OCI-M2 (cell line): ENCODE measurements around the gene CDR2L.
"Not testable (repeated sequence)": the region's sequence is repeated elsewhere in the genome, so short reads cannot be mapped to it uniquely, and the experiment has no call there.

Source experiments
- DNase-seq: peaks from one replicate; lab custom pipeline; 2025; ENCODE audit not compliant: unreplicated experiment; lab: John Stamatoyannopoulos, UW

Gene CDR2L

GRCh38 chr17:74981318-74981978, 6.0 kb upstream of the CDR2L start:
- no peak for DNase-seq

- DNase-seq: no peak
Measured at GRCh38 chr17:74981979-74982662, 5.3 kb upstream of the CDR2L start.

GRCh38 chr17:74982663-74983313, 4.6 kb upstream of the CDR2L start:
- not testable (repeated sequence) for DNase-seq

GRCh38 chr17:74986206-74986576, 1.2 kb upstream of the CDR2L start:
- no peak for DNase-seq

- DNase-seq: no peak
Measured at GRCh38 chr17:74987909-74988711, 678 bp downstream of the CDR2L start.

GRCh38 chr17:74990581-74991105, 3.2 kb downstream of the CDR2L start:
- DNase-seq: no peak

- no peak for DNase-seq
Measured at GRCh38 chr17:74992223-74992622, 4.8 kb downstream of the CDR2L start.

GRCh38 chr17:74994440-74994839, 7.0 kb downstream of the CDR2L start:
- no peak for DNase-seq

GRCh38 chr17:74995847-74996246, 8.4 kb downstream of the CDR2L start:
- DNase-seq: no peak

GRCh38 chr17:74998783-74999182, 11.4 kb downstream of the CDR2L start:
- no peak for DNase-seq

GRCh38 chr17:74999523-74999922, 12.1 kb downstream of the CDR2L start:
- DNase-seq: no peak

GRCh38 chr17:75001915-75002843, 14.7 kb downstream of the CDR2L start:
- no peak for DNase-seq

GRCh38 chr17:75003070-75003956, 15.9 kb downstream of the CDR2L start:
- no peak for DNase-seq

GRCh38 chr17:75003957-75004355, 16.5 kb downstream of the CDR2L start:
- no peak for DNase-seq

- DNase-seq: no peak
Measured at GRCh38 chr17:75004371-75004770, 16.9 kb downstream of the CDR2L start.

- no peak for DNase-seq
Measured at GRCh38 chr17:75005291-75005690, 17.9 kb downstream of the CDR2L start.

GRCh38 chr17:75006084-75006483, 18.7 kb downstream of the CDR2L start:
- DNase-seq: not testable (repeated sequence)

- no peak for DNase-seq
Measured at GRCh38 chr17:75006653-75007052, 19.2 kb downstream of the CDR2L start.

GRCh38 chr17:75008373-75008772, 20.9 kb downstream of the CDR2L start:
- no peak for DNase-seq
